ENCODE data around the gene DTNBP1. TPM values are rescaled to one million over a fixed set of nuclear protein-coding genes. Genes with fewer than 3 reads are reported as not detected.
A peak's percentile ranks its signal among the peaks of the same experiment; 100 is the strongest.

Gene DTNBP1
- total RNA-seq, 1 experiment from 2014 or later: 23.7 TPM

- DNase-seq (ENCODE audit: low read depth): peak; percentile 82
These were observed 73.7 kb downstream of the DTNBP1 start for GRCh38 chr6:15588971-15589634.

DNA sequence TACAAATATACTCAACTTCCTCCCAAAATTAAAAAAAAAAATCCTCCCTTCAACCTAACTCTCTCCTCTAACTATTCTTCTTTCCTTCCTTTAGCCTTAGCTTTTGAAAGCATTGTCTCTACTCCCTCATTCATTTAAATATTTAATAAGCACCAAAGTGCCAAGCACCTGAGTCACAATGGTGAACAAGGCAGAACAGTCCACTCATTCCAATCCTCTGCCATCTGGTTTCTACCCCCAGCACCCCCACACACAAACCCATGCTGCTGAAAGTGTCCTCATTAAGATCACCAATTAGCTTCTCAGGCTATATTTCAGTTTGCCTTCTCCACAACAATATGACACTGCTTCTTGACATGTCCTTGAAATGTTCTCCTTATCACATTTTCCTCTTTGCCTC is 76.3 kb downstream of the DTNBP1 start:
- DNase-seq (ENCODE audit: low read depth): peak; percentile 34

DNA sequence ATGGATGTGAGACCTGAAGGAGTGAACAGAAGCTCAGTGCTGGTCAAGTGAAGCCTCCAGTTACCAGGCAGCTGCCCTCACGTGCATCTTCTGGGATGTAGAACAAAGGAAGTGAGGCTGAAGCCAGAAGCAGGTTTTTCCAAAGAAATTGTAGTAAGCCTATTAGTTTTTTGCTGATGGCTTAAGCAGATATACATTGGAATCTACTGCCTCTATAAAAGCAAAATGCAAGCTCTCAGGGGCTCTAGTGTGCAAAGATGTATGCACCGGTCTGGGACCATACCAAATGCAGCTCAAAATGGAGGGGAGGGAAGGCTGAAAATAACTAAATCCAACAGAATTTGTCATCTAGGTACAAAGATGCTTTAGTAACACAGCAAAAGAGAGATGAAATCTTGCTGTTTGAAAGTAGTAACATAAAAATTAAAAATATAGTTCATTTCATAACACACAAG is 77.0 kb downstream of the DTNBP1 start:
- DNase-seq (ENCODE audit: low read depth): no peak

- DNase-seq (ENCODE audit: low read depth): no peak
These were observed 80.3 kb downstream of the DTNBP1 start for GRCh38 chr6:15582499-15582898.

- DNase-seq (ENCODE audit: low read depth): no peak
These were observed 81.1 kb downstream of the DTNBP1 start for GRCh38 chr6:15581751-15582150.

- no peak for DNase-seq (ENCODE audit: low read depth)
These were observed 82.5 kb downstream of the DTNBP1 start for GRCh38 chr6:15580326-15580725.

DNA sequence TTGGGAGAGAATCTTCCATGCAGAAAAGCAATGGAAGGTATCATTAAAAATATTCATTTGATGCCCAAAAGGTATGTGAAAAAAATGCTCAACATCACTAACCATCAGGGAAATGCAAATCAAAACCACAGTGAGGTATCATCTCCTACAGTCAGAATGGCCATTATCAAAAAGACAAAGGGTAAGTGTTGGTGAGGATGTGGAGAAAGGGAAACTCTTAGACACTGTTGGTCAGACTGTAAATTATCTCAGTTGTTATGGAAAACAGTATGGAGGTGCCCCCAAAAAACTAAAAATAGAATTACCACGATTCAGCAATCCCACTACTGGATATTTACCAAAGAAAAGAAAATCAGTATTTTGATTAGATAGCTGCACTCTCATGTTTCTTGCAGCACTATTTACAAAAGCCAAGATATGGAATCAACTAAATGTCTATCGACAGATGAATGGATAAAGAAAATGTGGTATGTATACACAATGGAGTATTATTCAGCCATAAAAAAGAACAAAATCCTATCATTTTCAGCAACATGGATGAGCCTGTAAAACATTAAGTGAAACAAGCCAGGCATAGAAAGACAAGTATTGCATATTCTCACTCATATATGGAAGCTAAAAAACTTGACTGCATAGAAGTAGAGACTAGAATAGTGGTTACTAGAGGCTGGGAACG is 84.0 kb downstream of the DTNBP1 start:
- DNase-seq (ENCODE audit: low read depth): no peak

DNA sequence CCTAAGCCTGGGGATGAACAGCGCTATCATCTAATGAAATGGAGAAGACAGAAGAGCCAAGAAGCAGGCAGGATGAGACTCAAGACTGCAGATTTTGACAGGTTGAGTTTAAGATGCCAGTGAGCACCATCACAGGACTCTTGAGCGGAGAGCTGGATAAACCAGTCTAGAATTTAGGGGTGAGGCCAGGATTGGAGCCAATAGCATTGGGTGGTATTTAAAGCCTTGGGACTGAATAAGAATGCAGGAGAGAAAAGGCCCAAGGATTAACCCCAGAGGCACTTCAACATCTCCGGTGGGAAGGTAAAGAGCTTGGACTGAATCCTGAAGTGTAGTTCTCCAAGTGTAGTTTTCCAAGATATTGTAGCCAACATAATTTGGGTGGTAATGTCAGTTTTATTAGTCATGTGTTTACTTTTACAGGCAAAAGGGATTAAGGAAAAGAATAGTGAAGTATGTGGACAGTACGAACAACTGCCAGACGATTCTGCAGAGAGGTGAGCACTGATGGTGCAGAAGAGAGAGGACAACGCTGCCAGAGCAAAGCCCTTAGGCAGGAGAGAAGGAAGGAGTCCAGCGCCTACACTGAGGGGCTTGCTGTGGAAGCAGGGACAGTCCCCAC is 85.2 kb downstream of the DTNBP1 start:
- DNase-seq (ENCODE audit: low read depth): peak; percentile 31

- DNase-seq (ENCODE audit: low read depth): no peak
These were observed 85.7 kb downstream of the DTNBP1 start for GRCh38 chr6:15577106-15577505.

DNA sequence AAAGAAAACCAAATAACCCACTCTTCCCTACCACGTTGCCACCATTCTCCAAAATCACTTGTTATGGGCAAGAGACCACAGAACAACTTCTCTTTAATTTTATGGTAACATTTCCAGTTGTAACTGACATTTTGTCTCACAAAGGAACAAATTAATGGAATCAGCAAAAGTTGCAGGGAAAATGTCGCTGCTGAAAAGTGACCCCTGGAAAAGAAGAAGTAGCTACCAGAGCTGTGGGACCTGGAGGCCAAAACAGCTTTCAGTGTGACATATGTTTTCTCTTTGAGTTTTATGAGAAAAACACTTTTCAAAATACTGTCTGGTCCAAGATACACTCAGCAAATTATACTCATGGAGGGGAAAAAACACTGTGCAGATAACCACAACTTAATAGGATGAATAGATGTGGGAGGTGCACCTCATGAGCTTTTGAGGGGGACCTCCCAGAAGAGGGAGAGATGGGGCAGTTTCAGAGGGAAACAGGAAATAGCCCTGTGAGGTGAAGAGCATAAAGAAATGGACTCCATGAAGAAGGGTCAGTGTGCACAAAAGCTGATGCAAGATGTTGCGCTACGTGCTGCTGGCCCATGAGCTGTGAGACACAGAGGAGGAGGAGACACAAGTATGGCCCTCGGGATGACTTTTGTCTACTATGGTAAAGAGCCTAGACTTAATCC is 87.3 kb downstream of the DTNBP1 start:
- no peak for DNase-seq (ENCODE audit: low read depth)

DNA sequence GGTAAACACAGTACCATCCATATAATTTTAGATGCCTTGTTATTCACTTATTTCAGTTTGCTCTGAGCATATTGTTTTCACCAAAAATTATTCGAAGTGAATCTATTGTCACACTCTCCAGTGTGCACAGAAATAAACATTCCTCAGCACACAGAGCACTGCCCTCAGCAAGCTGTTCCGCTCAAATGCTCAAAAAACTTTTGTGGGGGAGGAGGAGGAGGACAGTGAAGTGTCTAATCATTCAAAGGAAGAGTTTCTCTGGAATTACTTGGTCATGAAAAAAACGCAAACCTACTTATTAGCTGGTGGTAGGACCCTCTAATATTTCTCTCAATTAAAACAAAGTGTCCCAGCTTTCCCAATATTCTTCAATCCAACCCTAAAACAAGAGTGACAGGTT is 88.3 kb downstream of the DTNBP1 start:
- DNase-seq (ENCODE audit: low read depth): no peak

DNA sequence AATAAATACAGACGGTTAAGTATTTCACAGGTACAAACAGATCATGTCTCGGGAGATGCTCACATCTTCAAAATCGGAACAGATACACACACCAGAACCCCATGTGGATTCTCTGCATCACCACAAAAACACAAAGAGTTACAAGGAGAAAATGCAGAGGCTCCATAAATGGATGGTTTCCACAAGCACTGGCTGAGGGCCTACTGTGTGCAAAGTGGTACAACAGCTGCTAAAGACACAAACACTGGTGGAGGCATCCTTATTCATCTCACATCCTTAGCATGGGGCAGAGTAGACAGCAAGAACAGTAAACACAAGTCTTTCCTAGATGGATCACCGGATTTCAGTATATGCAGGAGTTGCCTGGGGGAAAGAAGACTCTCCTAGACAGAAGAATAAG is 88.8 kb downstream of the DTNBP1 start:
- no peak for DNase-seq (ENCODE audit: low read depth)

DNA sequence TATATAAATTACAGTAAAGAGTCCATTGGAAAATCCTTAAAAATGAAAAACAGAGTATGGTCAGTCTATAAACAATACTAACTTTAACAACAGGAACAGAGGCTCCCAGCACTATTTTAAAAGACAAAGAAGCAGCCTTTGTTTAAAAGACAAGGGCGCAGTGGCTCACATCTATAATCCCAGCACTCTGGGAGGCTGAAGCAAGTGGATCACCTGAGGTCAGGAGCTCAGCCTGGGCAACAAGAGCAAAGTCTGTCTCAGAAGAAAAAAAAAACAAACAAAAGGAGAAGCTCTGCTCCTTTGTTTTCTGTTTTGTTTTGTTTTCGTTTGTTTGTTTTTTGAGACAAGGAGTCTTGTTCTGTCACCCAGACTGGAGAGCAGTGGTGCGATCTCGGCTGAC is 89.4 kb downstream of the DTNBP1 start:
- no peak for DNase-seq (ENCODE audit: low read depth)

DNA sequence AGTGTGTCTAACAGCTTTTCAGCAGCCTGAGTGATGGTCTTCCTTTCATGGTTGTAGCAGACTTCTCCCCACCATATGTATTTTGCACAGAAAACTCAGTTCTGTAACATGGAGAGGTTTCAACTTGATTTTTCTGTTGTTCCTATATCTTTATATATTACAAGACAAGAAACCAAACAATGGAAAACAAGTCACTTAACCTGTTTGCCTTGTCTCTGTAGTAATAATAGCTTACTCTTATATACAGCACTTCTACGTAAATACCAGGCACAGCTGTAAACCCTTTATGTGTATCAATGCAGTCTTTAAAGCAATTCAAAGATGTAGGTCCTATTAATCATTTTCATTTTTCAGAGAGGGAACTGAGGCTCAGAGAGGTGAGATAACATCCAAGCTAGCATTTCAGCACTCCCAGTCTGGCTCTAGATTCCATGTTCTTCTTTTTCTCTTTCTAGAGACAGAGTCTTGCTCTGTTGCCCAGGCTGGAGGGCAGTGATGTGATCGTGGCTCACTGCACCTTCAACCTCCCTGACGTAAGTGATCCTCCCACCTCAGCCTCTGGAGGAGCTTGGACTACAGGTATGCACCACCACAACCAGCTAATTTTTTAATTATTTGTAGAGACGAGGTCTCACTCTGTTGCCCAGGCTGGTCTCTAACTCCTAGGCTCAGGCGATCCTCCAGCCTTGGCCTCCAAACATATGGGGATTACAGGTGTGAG is 90.4 kb downstream of the DTNBP1 start:
- DNase-seq (ENCODE audit: low read depth): no peak

GRCh38 chr6:15570171-15570570 is 92.7 kb downstream of the DTNBP1 start:
- DNase-seq (ENCODE audit: low read depth): no peak

DNA sequence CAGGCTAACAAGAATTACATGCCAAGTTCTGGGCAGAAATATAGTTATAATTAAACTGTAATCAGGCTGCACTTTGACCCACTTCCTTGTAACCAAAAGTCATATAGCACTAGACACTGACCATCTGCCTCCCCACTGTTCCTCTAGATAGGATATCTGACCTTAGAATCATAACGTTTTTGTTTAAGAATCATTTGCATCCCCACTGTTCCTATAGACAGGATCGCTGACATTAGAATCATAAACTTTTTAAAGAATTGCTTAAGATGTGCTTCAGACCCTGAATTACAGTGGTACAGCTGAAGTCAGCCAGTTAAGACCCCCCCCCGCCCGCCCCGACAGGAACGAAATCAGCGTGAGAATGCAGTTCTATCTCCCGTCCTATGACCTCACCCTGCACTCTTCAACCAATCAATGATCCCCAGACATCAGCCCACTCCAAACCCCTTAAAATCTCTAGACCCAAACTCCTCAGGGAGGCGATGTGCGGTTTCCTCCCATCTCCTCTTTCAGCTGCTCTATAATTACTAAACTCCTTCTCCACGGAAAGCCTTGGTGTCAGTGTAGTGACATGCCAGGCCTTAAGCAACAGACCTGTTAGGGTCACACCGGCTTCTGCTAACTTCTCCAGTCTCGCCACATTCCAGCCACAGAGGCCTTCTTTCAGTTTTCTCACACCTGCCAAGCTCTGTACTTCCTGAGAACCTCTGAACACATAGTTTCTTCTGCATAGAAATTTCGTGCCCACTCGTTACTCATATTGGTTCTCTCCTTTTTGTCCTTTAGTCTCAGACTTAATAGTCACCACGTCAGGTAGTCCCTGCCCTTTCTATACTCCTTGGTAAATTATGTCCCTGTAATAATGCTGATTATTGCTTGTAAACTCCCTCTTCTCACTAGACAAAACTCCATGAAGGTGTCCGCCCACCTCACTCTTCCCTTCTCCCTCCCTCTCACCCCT is 93.5 kb downstream of the DTNBP1 start:
- DNase-seq (ENCODE audit: low read depth): no peak

DNA sequence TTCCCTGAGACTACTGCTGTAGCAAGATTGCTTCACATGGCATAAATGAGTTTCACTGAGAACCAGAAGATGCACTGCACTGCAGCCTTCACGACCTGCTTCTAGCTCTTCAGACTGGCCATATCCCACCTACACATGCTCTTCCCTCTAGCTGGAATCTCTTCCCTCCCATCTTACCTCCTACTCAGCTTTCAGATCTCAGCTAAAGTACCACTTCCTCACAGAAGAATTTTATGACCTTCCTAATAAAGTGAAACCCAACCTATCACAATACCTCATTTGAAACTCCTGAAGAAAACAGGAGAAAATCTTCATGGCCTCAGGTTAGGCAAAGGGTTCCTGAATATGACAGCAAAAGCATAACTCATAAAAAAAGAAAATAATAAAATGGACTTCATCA is 99.9 kb downstream of the DTNBP1 start:
- no peak for DNase-seq (ENCODE audit: low read depth)

- peak; percentile 15 for DNase-seq (ENCODE audit: low read depth)
These were observed 101.2 kb downstream of the DTNBP1 start for GRCh38 chr6:15561447-15562199.

GRCh38 chr6:15560713-15561112 is 102.1 kb downstream of the DTNBP1 start:
- no peak for DNase-seq (ENCODE audit: low read depth)

DNA sequence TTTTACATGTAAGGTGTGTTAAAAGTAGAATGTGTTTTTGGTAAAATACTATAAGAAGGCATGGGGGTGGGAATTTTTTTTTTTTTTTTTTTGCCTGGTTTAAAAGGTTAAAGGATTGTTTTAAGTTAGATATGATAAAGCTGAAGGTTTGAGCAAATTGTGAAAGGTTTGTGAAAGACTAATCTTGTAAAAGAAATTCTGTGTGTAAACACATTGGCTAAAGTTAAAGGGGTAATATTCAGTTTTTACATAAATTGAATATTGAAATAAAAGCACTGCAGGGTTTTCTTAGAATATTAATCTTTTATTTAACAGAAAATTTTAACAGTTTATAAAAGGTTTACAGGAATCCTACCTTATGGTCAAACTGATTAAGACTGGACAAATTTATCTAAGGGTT is 105.7 kb downstream of the DTNBP1 start:
- no peak for DNase-seq (ENCODE audit: low read depth)

Measured in M059J (cell line).